Stomach smooth muscle (tissue), 2 donors: ENCODE data around the gene C11orf97.

Source experiments
- H3K27ac ChIP-seq: one replicate; pipeline ENCODE4 v1.7.0; 2013; ENCODE audit warnings: mild to moderate bottlenecking, low read length, inconsistent platforms
- H3K27me3 ChIP-seq, 2 donors: one replicate each; pipeline ENCODE4 v1.7.0; 2013; ENCODE audit warnings: low read length in 2 of 2; ENCODE audit not compliant: insufficient read depth in 2 of 2, control insufficient read depth in 1 of 2
- H3K36me3 ChIP-seq, 2 donors: one replicate each; pipeline ENCODE4 v1.7.0; 2013; ENCODE audit warnings: low read length in 2 of 2; ENCODE audit not compliant: control insufficient read depth in 2 of 2, insufficient read depth in 2 of 2
- H3K4me1 ChIP-seq: one replicate; pipeline ENCODE4 v1.7.0; 2013; ENCODE audit warnings: low read length; ENCODE audit not compliant: control insufficient read depth, insufficient read depth
- H3K4me3 ChIP-seq, 2 donors: one replicate each; pipeline ENCODE4 v1.7.0; 2013; ENCODE audit warnings: low read length in 2 of 2
- H3K9ac ChIP-seq, 2 donors: one replicate each; pipeline ENCODE4 v1.7.0; 2013; ENCODE audit warnings: low read length in 2 of 2, mild to moderate bottlenecking in 1 of 2
- H3K9me3 ChIP-seq, 2 donors: one replicate each; pipeline ENCODE4 v1.7.0; 2013; ENCODE audit warnings: low read length in 2 of 2; ENCODE audit not compliant: control insufficient read depth in 2 of 2
- donor health status: healthy.
- donor health status: Pancreatic carcinoma.

Gene C11orf97

GRCh38 chr11:94574193-94574961 lies 62.1 kb downstream of the C11orf97 start:
- Histone ChIP-seq H3K4me3 (no peak overlapping the region), H3K9ac (no peak overlapping the region), H3K9me3 (no peaks in the 10 kb centered on the region), H3K4me1 (no peaks in the 10 kb centered on the region), H3K27me3 (no peaks in the 10 kb centered on the region), H3K27ac (no peak overlapping the region), H3K36me3 (no peaks in the 10 kb centered on the region)

- H3K4me1 ChIP-seq, result no peaks in the 10 kb centered on the region
- no peak overlapping the region for H3K27ac ChIP-seq
- no peak overlapping the region for H3K4me3 ChIP-seq
- H3K36me3 ChIP-seq, result no peaks in the 10 kb centered on the region
- H3K9me3 ChIP-seq, result no peaks in the 10 kb centered on the region
- H3K9ac ChIP-seq, result no peak overlapping the region
- no peaks in the 10 kb centered on the region for H3K27me3 ChIP-seq
These were observed 64.0 kb downstream of the C11orf97 start for GRCh38 chr11:94576306-94576705.

GRCh38 chr11:94577841-94578240 lies 65.6 kb downstream of the C11orf97 start:
- H3K9ac ChIP-seq, result no peak overlapping the region
- H3K4me1 ChIP-seq, result no peaks in the 10 kb centered on the region
- no peaks in the 10 kb centered on the region for H3K9me3 ChIP-seq
- no peak overlapping the region for H3K27ac ChIP-seq
- H3K4me3 ChIP-seq, result no peak overlapping the region
- no peaks in the 10 kb centered on the region for H3K27me3 ChIP-seq
- no peaks in the 10 kb centered on the region for H3K36me3 ChIP-seq
